NCI-H1930 (cell line): ENCODE measurements around the gene BUD13.

Experiments used
- DNase-seq, 2 experiments: peaks; one replicate each; lab custom pipeline; 2025; lab: John Stamatoyannopoulos, UW

The BUD13 gene

DNA sequence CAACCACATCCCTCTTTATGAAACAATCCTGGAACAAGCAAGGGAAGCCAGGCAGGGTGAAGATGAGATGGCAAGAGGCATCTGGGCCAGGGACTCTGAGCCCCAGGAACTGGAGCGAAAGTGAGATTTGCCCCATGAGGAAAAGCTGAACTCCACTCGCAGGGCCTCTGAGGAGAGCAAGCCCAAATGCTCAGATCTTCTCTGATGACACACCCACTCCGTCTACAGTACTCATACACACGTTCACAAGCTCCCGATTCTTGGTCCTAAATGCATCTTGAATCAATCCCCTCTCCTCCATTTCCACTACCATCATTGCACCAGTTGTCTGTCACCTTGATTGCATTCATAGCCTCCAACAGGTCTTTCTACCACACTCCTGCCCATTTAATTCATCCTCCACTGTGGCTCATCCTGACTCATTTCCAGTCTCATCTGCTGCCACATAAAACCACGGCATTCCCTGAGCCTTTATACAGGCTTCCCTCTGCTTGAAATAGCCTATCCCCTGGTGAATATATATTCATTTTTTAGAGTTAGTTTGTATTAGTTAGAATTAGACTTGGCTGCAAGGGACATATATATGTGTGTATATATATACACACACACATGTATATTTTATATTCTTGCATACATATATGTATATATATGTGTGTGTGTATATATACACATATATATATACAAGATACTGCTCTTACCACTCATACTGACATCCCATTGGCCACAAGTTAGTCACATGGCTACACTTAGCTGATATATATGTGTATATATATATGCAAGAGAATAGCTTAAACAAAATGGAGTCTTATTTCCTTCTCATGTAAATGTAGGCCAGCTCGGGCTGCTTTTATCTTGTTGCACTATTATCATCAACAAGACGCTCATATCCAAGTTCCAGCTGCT lies 20.3 kb upstream of the BUD13 start:
- DNase-seq = no peak

DNA sequence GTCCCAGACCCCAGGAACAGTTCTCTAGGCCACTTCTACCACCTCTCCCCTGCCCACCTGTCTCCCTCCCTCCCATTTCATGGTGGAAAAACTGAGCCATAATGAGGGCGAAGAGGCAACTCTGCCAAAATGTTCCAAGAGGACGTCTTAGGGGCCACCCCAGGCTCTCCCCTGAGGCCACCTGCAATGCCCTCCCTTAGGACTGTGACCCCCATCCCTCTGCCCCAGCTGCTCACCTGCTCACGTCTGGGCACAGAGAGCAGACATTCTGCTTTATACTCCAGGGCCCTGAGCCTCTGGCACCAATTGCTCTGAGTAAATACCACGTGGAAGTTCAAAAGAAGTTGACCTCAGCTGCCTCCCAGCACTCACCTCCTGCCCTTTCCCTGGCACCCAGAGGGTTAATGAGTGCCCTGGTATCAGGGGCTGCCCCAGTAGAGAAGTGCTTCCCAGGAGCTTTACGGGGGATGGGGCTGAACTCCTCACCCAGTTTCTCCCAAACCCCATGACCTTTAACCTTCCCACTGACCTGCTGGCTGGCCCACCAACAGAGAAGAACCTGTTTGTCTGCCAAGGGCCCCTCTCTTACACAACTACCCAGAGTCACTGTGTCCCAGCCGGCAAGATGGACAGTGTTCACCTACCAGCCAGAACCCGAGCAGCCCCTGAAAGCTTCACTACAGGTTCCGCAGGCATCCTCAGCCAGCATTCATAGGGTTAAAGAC lies 19.5 kb upstream of the BUD13 start:
- DNase-seq = no peak

DNA sequence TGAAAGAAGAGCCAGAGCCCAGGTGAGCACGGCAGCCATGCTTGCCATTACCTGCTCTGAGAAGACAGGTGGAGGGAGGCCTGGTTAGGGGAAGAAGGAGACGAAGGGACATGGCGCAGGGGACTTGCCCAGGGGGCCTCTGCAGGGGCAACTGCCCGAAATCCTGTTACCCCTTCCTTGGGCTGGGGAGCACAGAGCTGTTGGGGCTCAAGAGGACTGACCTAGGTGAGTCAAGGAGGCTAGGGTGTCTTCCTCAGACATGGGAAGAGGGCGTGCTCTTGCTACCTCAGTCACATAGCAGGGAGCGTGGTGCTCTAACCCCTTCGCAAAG lies 19.0 kb upstream of the BUD13 start, which contains the start of gene APOA5:
Gene APOA5 (minus strand): TSS at position 67 of the 331 bp plus-strand sequence. CDS start 19 bp downstream, at position 48.
- no peak for DNase-seq

DNA sequence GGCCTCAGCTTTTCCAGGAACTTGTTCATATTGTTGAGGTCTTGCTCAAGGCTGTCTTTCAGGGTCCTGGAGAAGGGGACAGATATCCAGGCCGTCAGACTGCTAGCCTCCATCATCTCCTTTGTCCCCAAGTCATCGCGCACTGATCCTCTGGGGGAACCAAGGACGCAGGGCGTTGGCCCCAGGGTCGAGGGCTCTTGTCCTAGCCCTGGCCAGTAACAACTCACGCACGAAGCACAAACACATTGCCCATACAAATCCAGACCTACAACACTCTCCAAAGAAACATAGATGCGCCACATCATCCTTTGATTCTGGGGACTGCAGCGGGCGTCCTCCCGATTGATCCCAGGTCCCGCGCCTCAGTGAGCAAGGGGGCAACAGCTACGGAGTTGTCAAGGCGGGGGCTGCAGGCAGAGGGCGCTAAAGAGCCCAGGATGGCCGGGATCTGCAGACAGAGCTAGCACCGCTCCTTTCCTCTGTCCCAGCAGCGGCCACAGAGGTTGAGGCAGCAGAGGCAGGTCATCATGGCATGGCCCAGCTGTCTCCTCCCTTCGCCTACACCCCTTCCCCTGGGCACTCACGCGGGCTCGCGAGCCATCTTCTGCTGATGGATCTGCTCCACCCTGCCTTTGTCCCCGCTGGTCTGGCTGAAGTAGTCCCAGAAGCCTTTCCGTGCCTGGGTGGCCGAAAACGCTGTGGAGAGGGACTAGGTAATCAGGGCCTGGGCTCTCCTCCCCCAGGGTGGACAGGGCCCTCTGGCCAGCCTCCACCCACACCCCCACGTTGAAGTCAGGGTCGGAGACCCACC lies 18.4 kb upstream of the BUD13 start:
- peak; percentile 16 to 52 for DNase-seq

DNA sequence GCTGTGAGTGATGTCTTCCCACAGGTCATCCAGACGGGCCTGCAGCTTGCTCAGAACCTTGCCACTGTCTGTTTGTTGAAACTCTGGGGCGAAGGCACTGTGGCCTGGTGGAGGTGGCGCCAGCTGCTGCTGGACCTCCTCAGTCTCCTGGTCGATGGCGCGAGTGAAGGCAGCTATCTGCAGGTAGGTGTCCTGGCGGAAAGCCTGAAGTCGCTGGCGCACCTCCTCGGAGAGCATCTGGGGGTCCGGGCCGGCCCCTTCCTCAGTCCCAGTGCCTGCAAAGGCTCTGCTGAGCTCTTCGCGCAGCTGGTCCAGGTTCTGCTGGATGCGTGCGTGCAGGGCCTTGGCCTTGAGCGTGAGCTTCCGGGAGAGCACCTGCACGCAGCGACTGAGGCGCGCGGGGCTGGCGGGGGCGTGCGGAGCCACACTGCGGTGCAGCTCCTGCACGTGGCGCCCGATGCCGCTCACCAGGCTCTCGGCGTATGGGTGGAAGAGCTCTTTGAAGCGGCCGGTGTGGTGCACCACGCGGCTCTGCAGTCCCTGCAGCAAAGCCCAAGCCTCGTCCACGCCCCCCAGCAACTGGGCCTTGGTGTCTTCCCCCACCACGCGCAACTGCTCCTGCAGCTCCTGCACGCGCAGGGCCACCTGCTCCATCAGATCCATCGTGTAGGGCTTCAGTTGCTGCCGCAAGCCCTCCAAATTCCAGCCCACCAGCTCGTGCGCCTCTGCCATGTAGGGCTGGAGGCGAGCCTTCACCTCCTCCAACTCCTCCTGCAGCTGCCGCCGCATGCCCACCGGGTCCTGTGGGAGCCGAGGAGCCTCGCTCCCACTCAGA lies 17.6 kb upstream of the BUD13 start:
- DNase-seq = no peak

DNA sequence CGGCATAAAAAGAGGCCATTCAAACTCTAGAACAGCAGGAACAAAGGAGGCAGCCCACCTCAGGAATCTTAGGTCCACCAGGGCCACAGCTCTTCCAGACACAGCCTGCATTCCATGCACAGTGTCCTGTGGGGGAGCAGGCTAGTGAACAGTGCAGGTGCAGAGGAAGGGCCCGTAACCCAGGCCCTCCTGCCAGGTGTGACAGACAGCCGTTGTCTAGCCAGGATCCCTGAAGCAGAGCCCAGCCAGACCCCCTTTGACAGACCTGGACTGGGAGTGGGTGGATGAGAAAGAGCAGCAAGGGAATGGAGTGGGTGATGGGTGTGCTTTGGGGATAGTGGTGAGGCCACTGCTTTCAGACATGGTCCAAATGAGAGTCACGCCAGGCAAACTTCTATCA lies 16.2 kb upstream of the BUD13 start:
- no peak for DNase-seq

DNA sequence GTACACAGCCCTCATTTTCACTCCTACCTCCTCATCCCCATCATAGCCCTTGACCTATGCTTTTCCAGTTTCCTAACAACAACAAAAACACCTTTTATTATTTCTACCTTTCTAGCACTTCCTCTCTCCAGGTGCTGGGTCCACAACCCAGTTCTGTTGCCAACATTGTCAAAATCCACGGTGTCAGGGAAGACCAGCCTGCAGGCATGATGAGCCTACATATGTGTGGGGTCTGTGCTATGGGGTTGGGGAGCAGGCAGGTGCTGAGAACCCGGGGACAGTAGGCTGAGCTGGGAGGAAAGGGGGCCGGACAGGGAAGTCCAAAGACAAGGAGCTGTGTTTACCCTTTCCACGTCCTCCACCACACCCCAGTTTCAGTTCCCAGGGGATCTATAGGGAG lies 15.7 kb upstream of the BUD13 start:
- DNase-seq = no peak

DNA sequence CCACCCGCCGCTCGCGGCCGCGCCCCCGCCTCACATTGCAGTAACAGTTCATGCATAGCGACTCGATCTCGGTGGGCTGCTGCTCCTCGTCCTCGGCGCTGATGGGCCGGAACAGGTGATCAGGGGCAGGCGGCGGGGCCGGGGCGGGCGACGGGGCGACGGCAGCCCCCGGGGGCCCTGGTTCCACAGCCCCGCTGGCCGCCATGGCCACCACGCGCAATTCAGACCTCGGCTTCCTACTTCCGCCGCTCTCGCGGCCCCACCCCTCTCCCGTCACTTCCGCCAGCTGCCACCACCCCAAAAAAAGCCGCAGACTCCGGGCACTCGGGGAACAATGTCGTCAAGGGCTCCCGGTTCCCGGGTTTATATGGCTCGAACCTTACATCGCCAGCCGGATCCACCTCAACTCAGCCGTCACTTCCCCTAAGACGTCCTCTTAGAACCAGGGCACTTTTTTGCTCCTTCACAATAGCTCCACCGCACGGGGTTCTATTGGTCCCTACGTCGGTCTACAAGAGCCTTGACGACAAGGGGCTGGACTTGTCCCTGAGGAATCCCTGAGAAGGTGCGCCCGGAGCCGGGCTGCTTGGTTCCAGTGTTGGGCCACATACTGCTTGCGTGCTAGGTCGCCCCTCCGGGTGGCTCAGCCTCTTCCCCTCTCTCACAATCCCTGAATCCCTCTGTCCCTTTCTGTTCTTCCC lies 15.1 kb upstream of the BUD13 start, which contains the start of gene ZPR1:
Gene ZPR1 (minus strand): TSS at position 238 of the 701 bp plus-strand sequence. CDS start 33 bp downstream, at position 205.
- DNase-seq = peak; percentile 38 to 39

DNA sequence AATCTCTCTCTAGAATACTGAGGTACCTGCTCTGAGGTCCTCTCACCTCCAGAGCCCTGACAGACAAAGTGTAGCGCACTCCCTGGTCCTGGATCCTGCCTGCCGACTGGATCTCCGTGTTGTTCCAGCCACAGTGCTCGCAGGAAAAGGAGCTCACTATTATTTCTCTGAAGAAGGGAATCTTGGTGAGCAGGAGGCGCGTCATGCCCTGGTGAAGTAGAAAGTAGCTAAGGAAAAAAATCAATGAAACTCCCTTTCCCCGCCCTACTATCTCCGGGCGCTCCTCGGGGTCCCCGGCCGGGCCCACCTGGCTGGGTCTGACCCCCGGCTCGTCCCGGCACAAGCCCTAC lies 14.6 kb upstream of the BUD13 start:
- DNase-seq = no peak

DNA sequence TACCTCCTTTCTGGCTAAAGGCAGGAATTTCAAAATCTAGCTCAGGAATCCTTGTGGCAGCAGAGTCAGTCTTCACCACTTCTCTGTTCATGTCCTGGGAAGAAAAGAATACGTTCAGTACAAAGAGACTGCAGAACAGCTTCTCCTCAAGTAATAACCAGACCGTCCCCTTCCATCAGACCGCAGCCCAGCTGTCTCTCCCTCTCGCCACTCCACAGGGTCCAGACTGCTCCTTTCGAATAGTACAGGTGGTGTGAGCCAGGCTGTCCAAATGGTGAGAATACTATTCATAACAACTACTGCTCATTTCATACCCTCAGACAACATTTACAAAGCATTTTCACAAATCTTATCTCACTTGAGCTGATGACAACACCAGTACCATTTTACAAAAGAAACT lies 14.2 kb upstream of the BUD13 start:
- DNase-seq = no peak

DNA sequence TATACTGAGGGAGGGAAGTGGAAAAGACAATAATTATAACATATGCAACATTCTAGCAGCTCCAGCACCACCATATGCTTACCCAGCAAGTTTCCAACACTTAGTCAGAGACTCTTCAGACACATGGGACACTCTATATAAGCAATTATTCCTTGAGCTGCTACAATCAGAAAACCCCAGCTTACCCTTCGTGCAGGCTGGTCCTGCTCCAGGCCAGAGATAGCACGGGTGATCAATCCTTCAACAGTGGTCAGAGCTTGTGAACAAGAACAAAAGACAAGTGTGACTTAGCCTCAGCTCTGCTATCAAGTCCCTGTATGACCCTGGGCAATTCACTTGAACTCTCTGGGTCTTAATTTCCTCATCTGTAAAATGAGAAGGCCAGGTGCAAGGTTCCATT lies 13.5 kb upstream of the BUD13 start:
- DNase-seq = no peak

DNA sequence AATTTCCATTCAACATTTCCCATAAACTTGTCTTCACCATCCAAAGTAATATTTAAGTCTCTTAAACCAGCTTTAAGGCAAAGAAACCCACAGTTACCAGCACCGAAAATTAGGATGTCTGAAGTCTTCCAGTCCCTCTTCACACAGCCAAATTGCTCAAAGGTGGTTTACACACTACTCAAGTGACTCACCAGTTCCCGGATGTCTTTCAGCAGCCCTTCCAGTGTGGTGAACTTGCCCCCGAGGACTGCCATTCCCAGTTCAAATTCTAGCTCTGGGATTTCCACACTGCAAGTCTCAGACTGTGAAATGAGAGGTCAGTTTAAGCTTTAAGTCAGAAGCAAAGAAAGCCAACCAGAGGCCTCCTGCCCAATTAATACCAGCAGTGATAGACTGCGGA lies 9.9 kb upstream of the BUD13 start:
- no peak for DNase-seq

DNA sequence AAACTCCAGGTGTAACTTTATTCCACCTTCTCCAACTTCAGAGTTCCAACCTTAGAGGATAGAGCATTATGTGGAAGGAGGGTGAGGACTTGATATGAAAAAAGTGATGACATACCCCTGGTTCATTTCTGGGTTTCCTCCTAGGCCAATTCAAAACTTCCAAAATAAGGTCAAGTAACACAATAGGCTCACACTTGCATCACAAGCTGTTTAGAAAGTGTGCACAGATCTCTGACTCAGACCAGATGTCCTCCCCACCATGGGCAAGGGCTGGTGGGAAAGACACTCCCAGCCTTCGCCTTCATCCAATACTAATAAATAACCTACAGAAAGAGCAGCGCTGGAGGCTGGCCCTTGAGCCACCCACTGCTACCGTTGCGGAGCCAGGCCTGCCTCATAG lies 5.8 kb upstream of the BUD13 start:
- no peak for DNase-seq

DNA sequence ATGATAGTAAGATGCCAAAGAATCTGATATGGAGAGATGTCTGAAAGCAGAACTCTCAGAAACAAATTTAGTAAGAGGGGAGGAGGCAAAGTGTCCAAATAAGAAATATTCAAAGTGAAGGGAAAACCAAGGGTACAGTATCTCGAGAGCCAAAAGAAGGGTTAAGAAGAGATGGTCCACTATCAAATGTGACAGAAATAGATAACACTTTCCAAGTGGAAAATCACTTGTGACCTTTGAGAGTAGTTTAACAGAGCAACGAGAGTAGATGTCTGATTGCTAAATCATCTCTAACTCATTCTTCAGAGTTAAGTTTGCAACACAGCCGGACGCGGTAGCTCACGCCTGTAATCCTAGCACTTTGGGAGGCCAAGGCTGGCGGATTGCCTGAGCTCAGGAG lies 4.3 kb upstream of the BUD13 start:
- DNase-seq = no peak

DNA sequence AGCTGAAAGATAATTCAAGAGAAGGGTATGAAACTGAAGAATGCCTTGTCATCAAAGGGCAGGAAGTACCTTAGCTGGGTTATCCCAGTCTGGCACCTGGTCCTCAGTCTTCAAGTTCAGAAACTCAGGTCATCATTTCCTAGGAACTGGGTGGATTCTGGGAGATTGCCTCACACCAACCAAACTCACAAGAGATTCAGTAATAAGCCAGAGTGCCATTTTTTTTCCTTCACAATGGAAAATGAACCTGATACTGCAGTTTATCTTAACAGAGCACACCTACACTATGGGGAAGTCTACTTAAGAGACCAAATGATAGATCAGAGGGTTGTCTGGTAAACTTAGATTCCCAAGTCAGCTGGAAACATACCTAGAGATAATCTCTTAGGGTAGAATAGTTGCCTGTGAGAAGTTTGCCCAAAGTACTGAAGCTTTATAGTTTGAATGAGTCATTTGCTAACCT lies 3.8 kb upstream of the BUD13 start:
- DNase-seq = no peak

DNA sequence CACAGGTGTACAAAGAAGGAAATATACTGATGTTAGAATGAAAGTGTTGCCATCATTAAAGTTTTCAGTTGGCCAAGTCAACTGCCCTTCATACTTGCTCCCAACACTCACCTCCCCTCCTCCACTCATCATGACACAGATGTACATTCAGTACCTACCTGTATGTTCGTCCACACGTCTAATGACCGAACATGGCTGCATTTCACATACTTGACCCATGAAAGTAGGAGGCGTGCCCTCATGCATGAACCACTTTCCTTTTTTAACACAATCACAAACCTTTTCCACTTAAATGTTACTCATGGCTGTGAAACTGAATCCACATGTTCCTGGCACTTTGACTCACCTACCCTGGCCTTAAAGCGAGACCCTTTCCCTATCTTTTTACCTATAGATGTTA lies 3.2 kb upstream of the BUD13 start:
- DNase-seq = no peak

DNA sequence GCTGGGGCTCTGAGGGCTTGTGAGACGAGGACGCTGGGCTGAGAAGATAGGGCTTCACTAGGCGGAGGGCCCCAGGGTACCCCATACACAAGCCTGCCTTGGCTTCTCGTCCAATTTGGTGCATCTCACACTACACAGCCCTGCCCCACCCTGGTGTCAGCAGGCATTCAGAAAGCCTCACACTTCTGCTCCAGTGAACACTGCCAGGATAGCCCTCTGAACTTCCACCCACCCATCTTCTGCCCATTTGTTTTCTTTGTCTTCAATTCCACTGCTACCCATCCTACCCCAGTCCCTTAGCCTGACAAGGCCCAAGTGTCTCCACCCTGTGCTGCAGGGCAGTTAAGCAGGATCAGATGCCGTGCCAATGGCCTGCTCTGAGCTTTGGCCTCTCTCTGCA lies 1.9 kb upstream of the BUD13 start:
- no peak for DNase-seq

DNA sequence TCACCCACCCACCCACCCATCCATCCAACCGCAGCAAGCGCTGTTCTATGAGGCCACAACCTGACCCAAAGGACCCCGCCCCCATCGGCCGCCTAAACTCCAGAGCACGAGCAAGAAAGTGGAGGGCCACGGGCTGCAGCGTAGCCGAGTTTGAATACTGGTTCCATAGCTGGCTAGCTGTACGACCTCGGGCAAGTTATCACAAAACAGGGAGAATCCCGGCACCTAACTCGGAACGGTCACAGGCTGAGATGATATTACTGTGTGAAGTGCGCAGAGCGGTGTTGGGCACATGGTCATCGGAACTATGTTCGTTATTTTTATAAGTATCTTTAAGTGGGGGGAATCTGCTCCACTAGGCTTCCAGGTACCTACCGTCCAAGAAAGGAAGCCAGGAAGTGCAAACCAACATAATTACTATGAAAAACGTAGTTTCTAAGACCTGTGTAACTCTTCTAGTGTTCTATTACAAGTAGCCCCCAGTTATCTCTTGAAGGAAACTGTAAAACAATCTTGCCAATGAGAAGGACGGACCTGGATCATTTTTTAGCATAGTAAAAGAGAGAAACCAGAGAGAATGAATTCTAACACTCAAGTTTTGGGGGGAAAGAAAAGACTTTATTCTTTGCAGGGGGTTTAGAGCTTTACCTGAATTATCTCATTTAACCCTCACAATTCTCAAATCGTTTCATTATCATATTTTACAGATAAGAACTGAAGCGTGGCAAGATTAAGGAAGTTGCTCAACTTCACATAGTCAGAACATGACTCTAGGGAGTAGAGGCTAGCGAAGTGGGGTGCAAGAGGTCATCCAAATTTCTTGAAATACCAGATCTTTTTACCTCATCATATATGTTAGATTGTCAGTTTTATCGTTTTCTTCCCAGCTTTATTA lies 663 bp upstream of the BUD13 start:
- no peak for DNase-seq

DNA sequence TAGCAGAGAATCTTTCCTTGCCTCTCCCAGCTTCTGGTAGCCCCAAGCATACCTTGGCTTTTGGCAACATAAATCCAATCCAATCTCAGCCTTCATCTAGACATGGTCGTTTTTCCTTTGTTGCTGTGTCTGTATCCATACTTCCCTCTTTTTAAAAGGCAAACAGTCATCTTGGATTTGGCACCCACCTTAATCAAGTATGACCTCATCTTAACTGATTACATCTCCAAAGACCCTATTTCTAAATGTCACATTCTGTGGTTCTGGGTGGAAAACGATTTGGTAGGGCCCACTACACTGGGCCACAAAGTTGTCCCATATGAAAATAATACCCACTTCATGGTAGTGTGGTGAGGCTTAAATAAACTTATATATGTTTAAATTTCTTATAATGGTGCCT lies 852 bp downstream of the BUD13 start:
- DNase-seq = no peak

DNA sequence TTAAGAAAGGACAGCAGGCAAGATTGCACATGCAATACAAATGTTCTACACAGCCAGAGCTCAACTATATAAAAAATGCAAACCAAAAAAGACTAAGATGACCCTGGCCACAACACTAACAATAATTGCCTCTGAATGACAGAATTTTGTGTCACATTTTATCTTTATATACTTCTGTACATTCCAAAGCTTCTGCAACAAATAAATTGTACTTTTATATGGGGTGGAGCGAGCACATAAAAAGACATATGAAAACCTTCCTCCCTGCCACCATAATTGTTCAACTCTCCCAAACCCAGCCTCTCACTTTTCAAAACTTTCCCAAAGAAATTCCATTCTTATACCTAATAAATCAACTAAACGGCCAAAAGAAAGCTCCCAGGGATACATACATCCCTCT lies 10.7 kb downstream of the BUD13 start:
- no peak for DNase-seq
